Activated naive CD8-positive, alpha-beta T cell treated with anti-CD3 and anti-CD28 coated beads, Interleukin-2, amount 10 ng/mL, durations not matched to agents 7 days and 5 days (primary cell): ENCODE measurements around the gene ABCC9. TPM values are rescaled to one million over a fixed set of nuclear protein-coding genes. Genes with fewer than 3 reads are reported as not detected.

Experiments used
- ATAC-seq: fragments of 150-1000 bp; cut with Tn5 transposase; one replicate; pipeline ENCODE4 v1.10.0; 2021; ENCODE audit warnings: low read depth, moderate library complexity
- POLR2A ChIA-PET: fragments of 350-600 bp; sonication (Branson Sonifier 250); formaldehyde crosslinking; loops from one replicate; lab custom pipeline; 2021; ENCODE audit warnings: antibody characterized with exemption; lab: Charles Lee
- DNase-seq: peaks from one replicate; pipeline ENCODE4 v3.0.0; 2021
- H3K27ac Mint-ChIP-seq: one replicate; pipeline ENCODE4 v1.8.0; 2022; ENCODE audit warnings: mild to moderate bottlenecking, mixed read lengths
- H3K27me3 Mint-ChIP-seq: one replicate; pipeline ENCODE4 v1.8.0; 2022; ENCODE audit warnings: mild to moderate bottlenecking, moderate library complexity, mixed read lengths
- H3K36me3 Mint-ChIP-seq: one replicate; pipeline ENCODE4 v1.8.0; 2021; ENCODE audit warnings: mild to moderate bottlenecking, mixed read lengths
- H3K4me1 Mint-ChIP-seq: one replicate; pipeline ENCODE4 v1.8.0; 2021; ENCODE audit warnings: mixed read lengths
- H3K4me3 Mint-ChIP-seq: one replicate; pipeline ENCODE4 v1.8.0; 2022; ENCODE audit warnings: mild to moderate bottlenecking, moderate library complexity, mixed read lengths
- H3K9me3 Mint-ChIP-seq: one replicate; pipeline ENCODE4 v1.8.0; 2021; ENCODE audit warnings: mixed read lengths
- total RNA-seq, 2 experiments: library from RNA; stranded (reverse); gene quantifications; one replicate each; pipeline ENCODE4 v1.2.3, GENCODE V29; 2021

Gene ABCC9
- total RNA-seq = not detected

- peaks cover 63% of the 10 kb centered on the region for H3K27me3 Mint-ChIP-seq
- H3K4me1 Mint-ChIP-seq = peaks cover 6% of the 10 kb centered on the region
- H3K36me3 Mint-ChIP-seq = no peaks in the 10 kb centered on the region
- peak within 1 kb of the TSS; percentile 71 for H3K4me3 Mint-ChIP-seq
- POLR2A ChIA-PET = no interaction called here
- no peak within 1 kb of the TSS for H3K27ac Mint-ChIP-seq
- no peaks in the 10 kb centered on the region for H3K9me3 Mint-ChIP-seq
- DNase-seq = peak; percentile 38
- no peak for ATAC-seq
Measured at GRCh38 chr12:21940549-21941505, at the start of gene ABCC9. ABCC9 (minus strand) TSS chr12:21941426; CDS start chr12:21936674, 4,752 bp downstream.

GRCh38 chr12:21989819-21990412, 48.7 kb upstream of the ABCC9 start:
- DNase-seq (no peak), ATAC-seq (no peak)
- no peak overlapping the region for H3K4me3 Mint-ChIP-seq
- POLR2A ChIA-PET = no interaction called here
- peaks cover 7% of the 10 kb centered on the region for H3K4me1 Mint-ChIP-seq
- H3K27me3 Mint-ChIP-seq = peaks cover 12% of the 10 kb centered on the region
- H3K9me3 Mint-ChIP-seq = no peaks in the 10 kb centered on the region
- H3K27ac Mint-ChIP-seq = no peak overlapping the region
- H3K36me3 Mint-ChIP-seq = no peaks in the 10 kb centered on the region

GRCh38 chr12:21988619-21989018, 47.4 kb upstream of the ABCC9 start:
- Mint-ChIP-seq H3K36me3 (no peaks in the 10 kb centered on the region), H3K27ac (no peak overlapping the region), H3K4me1 (peaks cover 7% of the 10 kb centered on the region), H3K27me3 (peaks cover 9% of the 10 kb centered on the region), H3K4me3 (no peak overlapping the region), H3K9me3 (no peaks in the 10 kb centered on the region)
- POLR2A ChIA-PET = no interaction called here
- DNase-seq (no peak), ATAC-seq (no peak)

GRCh38 chr12:21987755-21988154, 46.5 kb upstream of the ABCC9 start:
- H3K27me3 Mint-ChIP-seq = peaks cover 7% of the 10 kb centered on the region
- POLR2A ChIA-PET = no interaction called here
- H3K4me3 Mint-ChIP-seq = no peak overlapping the region
- ATAC-seq (no peak), DNase-seq (no peak)
- no peaks in the 10 kb centered on the region for H3K36me3 Mint-ChIP-seq
- H3K27ac Mint-ChIP-seq = no peak overlapping the region
- no peaks in the 10 kb centered on the region for H3K9me3 Mint-ChIP-seq
- peaks cover 2% of the 10 kb centered on the region for H3K4me1 Mint-ChIP-seq

GRCh38 chr12:21985155-21985554, 43.9 kb upstream of the ABCC9 start:
- POLR2A ChIA-PET = no interaction called here
- Mint-ChIP-seq H3K27me3 (peaks cover 15% of the 10 kb centered on the region), H3K4me1 (no peaks in the 10 kb centered on the region), H3K9me3 (no peaks in the 10 kb centered on the region), H3K27ac (no peak overlapping the region), H3K4me3 (no peak overlapping the region), H3K36me3 (no peaks in the 10 kb centered on the region)
- no peak for ATAC-seq
- no peak for DNase-seq

GRCh38 chr12:21984375-21984774, 43.1 kb upstream of the ABCC9 start:
- POLR2A ChIA-PET = no interaction called here
- no peak overlapping the region for H3K4me3 Mint-ChIP-seq
- no peaks in the 10 kb centered on the region for H3K36me3 Mint-ChIP-seq
- H3K27ac Mint-ChIP-seq = no peak overlapping the region
- H3K4me1 Mint-ChIP-seq = peaks cover 1% of the 10 kb centered on the region
- no peaks in the 10 kb centered on the region for H3K9me3 Mint-ChIP-seq
- DNase-seq (no peak), ATAC-seq (no peak)
- H3K27me3 Mint-ChIP-seq = peaks cover 20% of the 10 kb centered on the region

- POLR2A ChIA-PET = no interaction called here
- H3K27ac Mint-ChIP-seq = no peak overlapping the region
- no peak overlapping the region for H3K4me3 Mint-ChIP-seq
- no peak for ATAC-seq
- no peak for DNase-seq
- H3K36me3 Mint-ChIP-seq = no peaks in the 10 kb centered on the region
- peaks cover 21% of the 10 kb centered on the region for H3K27me3 Mint-ChIP-seq
- no peaks in the 10 kb centered on the region for H3K9me3 Mint-ChIP-seq
- peaks cover 3% of the 10 kb centered on the region for H3K4me1 Mint-ChIP-seq
Measured at GRCh38 chr12:21983095-21983494, 41.9 kb upstream of the ABCC9 start.

GRCh38 chr12:21980544-21980943, 39.3 kb upstream of the ABCC9 start:
- peaks cover 3% of the 10 kb centered on the region for H3K4me1 Mint-ChIP-seq
- H3K9me3 Mint-ChIP-seq = no peaks in the 10 kb centered on the region
- peaks cover 15% of the 10 kb centered on the region for H3K27me3 Mint-ChIP-seq
- no peak overlapping the region for H3K4me3 Mint-ChIP-seq
- H3K36me3 Mint-ChIP-seq = no peaks in the 10 kb centered on the region
- H3K27ac Mint-ChIP-seq = no peak overlapping the region
- POLR2A ChIA-PET = no interaction called here
- ATAC-seq (no peak), DNase-seq (no peak)

GRCh38 chr12:21975293-21975692, 34.1 kb upstream of the ABCC9 start:
- DNase-seq (no peak), ATAC-seq (no peak)
- no peaks in the 10 kb centered on the region for H3K9me3 Mint-ChIP-seq
- POLR2A ChIA-PET = no interaction called here
- H3K27me3 Mint-ChIP-seq = peaks cover 20% of the 10 kb centered on the region
- H3K4me3 Mint-ChIP-seq = no peak overlapping the region
- no peak overlapping the region for H3K27ac Mint-ChIP-seq
- no peaks in the 10 kb centered on the region for H3K36me3 Mint-ChIP-seq
- peaks cover 3% of the 10 kb centered on the region for H3K4me1 Mint-ChIP-seq

- DNase-seq (no peak), ATAC-seq (no peak)
- Mint-ChIP-seq H3K9me3 (no peaks in the 10 kb centered on the region), H3K4me1 (no peaks in the 10 kb centered on the region), H3K4me3 (no peak overlapping the region), H3K36me3 (no peaks in the 10 kb centered on the region), H3K27ac (no peak overlapping the region), H3K27me3 (peaks cover 14% of the 10 kb centered on the region)
- POLR2A ChIA-PET = no interaction called here
Measured at GRCh38 chr12:21973221-21973620, 32.0 kb upstream of the ABCC9 start.

- ATAC-seq (no peak), DNase-seq (no peak)
- H3K9me3 Mint-ChIP-seq = no peaks in the 10 kb centered on the region
- H3K27ac Mint-ChIP-seq = no peak overlapping the region
- no peaks in the 10 kb centered on the region for H3K36me3 Mint-ChIP-seq
- H3K4me1 Mint-ChIP-seq = no peaks in the 10 kb centered on the region
- POLR2A ChIA-PET = no interaction called here
- H3K4me3 Mint-ChIP-seq = no peak overlapping the region
- H3K27me3 Mint-ChIP-seq = peaks cover 17% of the 10 kb centered on the region
Measured at GRCh38 chr12:21972055-21972454, 30.8 kb upstream of the ABCC9 start.

GRCh38 chr12:21971344-21971743, 30.1 kb upstream of the ABCC9 start:
- DNase-seq (no peak), ATAC-seq (no peak)
- no peak overlapping the region for H3K4me3 Mint-ChIP-seq
- POLR2A ChIA-PET = no interaction called here
- peaks cover 18% of the 10 kb centered on the region for H3K27me3 Mint-ChIP-seq
- no peaks in the 10 kb centered on the region for H3K4me1 Mint-ChIP-seq
- H3K9me3 Mint-ChIP-seq = no peaks in the 10 kb centered on the region
- no peak overlapping the region for H3K27ac Mint-ChIP-seq
- H3K36me3 Mint-ChIP-seq = no peaks in the 10 kb centered on the region

- DNase-seq = no peak
- Mint-ChIP-seq H3K9me3 (peaks cover 5% of the 10 kb centered on the region), H3K27me3 (peaks cover 5% of the 10 kb centered on the region), H3K27ac (no peak overlapping the region), H3K36me3 (no peaks in the 10 kb centered on the region), H3K4me3 (no peak overlapping the region), H3K4me1 (no peaks in the 10 kb centered on the region)
- no peak for ATAC-seq
- POLR2A ChIA-PET = no interaction called here
Measured at GRCh38 chr12:21962821-21963220, 21.6 kb upstream of the ABCC9 start.

GRCh38 chr12:21962236-21962635, 21.0 kb upstream of the ABCC9 start:
- no peaks in the 10 kb centered on the region for H3K36me3 Mint-ChIP-seq
- POLR2A ChIA-PET = no interaction called here
- no peak overlapping the region for H3K4me3 Mint-ChIP-seq
- H3K27ac Mint-ChIP-seq = no peak overlapping the region
- DNase-seq (no peak), ATAC-seq (no peak)
- H3K9me3 Mint-ChIP-seq = peaks cover 5% of the 10 kb centered on the region
- H3K4me1 Mint-ChIP-seq = no peaks in the 10 kb centered on the region
- peaks cover 3% of the 10 kb centered on the region for H3K27me3 Mint-ChIP-seq
